MCF 10A (cell line): ENCODE results near the gene ARL14EPL. TPM values are rescaled to one million over a fixed set of nuclear protein-coding genes. Genes with fewer than 3 reads are reported as not detected.

Experiments
- Bru-seq: library from RNA; stranded (reverse); fragments of 400-500 nt; gene quantifications from one replicate; lab custom pipeline; 2021; lab: Mats Ljungman, UMichigan
- BruChase-seq, 2 experiments: library from RNA; stranded (reverse); fragments of 400-500 nt; gene quantifications; one replicate each; lab custom pipeline; 2021; lab: Mats Ljungman, UMichigan
- BruUV-seq: library from RNA; stranded (reverse); fragments of 400-500 nt; replicated peaks from 2 replicates; lab custom pipeline; 2021; lab: Mats Ljungman, UMichigan
- CTCF ChIA-PET: fragments of 300-600 bp; sonication (Branson Sonifier 250); formaldehyde crosslinking; extraction: SDS; loops from one replicate; lab custom pipeline; 2021; ENCODE audit warnings: antibody characterized with exemption, inconsistent platforms; lab: Yijun Ruan, JAX
- POLR2A ChIA-PET: fragments of 300-600, 350-650 bp; sonication (Branson Sonifier 250); formaldehyde crosslinking; extraction: SDS; loops from one replicate; lab custom pipeline; 2020; ENCODE audit warnings: antibody characterized with exemption, inconsistent platforms; lab: Yijun Ruan, JAX
- DNase-seq: peaks from one replicate; pipeline ENCODE4 v3.0.0-alpha.2; 2018; ENCODE audit not compliant: unreplicated experiment
- H3K27ac Mint-ChIP-seq: one replicate; pipeline ENCODE4 v1.8.0; 2022; ENCODE audit warnings: mild to moderate bottlenecking, low read depth, mixed read lengths; ENCODE audit not compliant: unreplicated experiment
- H3K27me3 Mint-ChIP-seq: one replicate; pipeline ENCODE4 v1.8.0; 2022; ENCODE audit warnings: mixed read lengths; ENCODE audit not compliant: insufficient read depth, unreplicated experiment
- H3K36me3 Mint-ChIP-seq: one replicate; pipeline ENCODE4 v1.8.0; 2022; ENCODE audit warnings: mild to moderate bottlenecking, moderate library complexity, mixed read lengths; ENCODE audit not compliant: insufficient read depth, unreplicated experiment
- H3K4me1 Mint-ChIP-seq: one replicate; pipeline ENCODE4 v1.8.0; 2022; ENCODE audit warnings: mixed read lengths; ENCODE audit not compliant: insufficient read depth, unreplicated experiment
- H3K4me3 Mint-ChIP-seq: one replicate; pipeline ENCODE4 v1.8.0; 2022; ENCODE audit warnings: mild to moderate bottlenecking, moderate library complexity, mixed read lengths; ENCODE audit not compliant: unreplicated experiment
- H3K9me3 Mint-ChIP-seq: one replicate; pipeline ENCODE4 v1.8.0; 2022; ENCODE audit warnings: mixed read lengths; ENCODE audit not compliant: unreplicated experiment
- intact Hi-C: fragments of 100-400 bp; cut with micrococcal nuclease; formaldehyde crosslinking; loops from 2 replicates; pipeline ENCODE4 v1.14.1; 2022
- long read RNA-seq: library from polyadenylated mRNA; stranded (forward); transcript quantifications from one replicate; pipeline ENCODE4 v2.0.0, GENCODE V29; 2022
- total RNA-seq: library from RNA; stranded (reverse); gene quantifications from 2 replicates; pipeline ENCODE4 v1.2.3, GENCODE V29; 2022
- TF ChIP-seq, protein P1 (sequence below): fragments of 200-600 bp; IDR thresholded peaks from one replicate; pipeline ENCODE4 v1.8.0; 2022; ENCODE audit warnings: antibody characterized with exemption, mild to moderate bottlenecking; ENCODE audit not compliant: unreplicated experiment

The ARL14EPL gene
- total RNA-seq (not detected in 2 replicates), Bru-seq, nascent RNA (percentile 11 among the genes with signal in this experiment), BruChase-seq, experiment 1, labeled RNA remaining after a 6-hour chase (percentile 28 among the genes with signal in this experiment), BruChase-seq, experiment 2, labeled RNA remaining after a 2-hour chase (percentile 31 among the genes with signal in this experiment)
- long read RNA-seq, result 0 reads

GRCh38 chr5:116032094-116032517 is at the start of gene ARL14EPL:
Gene ARL14EPL, plus strand, starts transcription at chr5:116032472. Its CDS starts 18,994 bp downstream, at chr5:116051466.
- intact Hi-C loops, result loop anchor here (1.0 to 10.0 kb wide), 3 partner anchors 144 to 398 kb away; no protein-coding TSS in a partner anchor
- Mint-ChIP-seq H3K9me3 (no peaks in the 10 kb centered on the region), H3K4me3 (no peak within 1 kb of the TSS), H3K4me1 (no peaks in the 10 kb centered on the region), H3K27ac (no peak within 1 kb of the TSS), H3K27me3 (no peaks in the 10 kb centered on the region), H3K36me3 (peaks cover 6% of the 10 kb centered on the region)
- BruUV-seq, result no TSS peak
- ChIA-PET CTCF (interaction anchor here (0.8 to 2.1 kb wide), 5 partner anchors 185 to 416 kb away, joined by 3 to 10 read pairs (median 5); no protein-coding TSS in a partner anchor), POLR2A (interaction anchor here (0.9 to 1.9 kb wide), 2 partner anchors 189 to 191 kb away, joined by 4 read pairs; partner anchors contain the start of gene ATG12)
- peak; percentile 88 for DNase-seq
- TF ChIP-seq, protein P1, sequence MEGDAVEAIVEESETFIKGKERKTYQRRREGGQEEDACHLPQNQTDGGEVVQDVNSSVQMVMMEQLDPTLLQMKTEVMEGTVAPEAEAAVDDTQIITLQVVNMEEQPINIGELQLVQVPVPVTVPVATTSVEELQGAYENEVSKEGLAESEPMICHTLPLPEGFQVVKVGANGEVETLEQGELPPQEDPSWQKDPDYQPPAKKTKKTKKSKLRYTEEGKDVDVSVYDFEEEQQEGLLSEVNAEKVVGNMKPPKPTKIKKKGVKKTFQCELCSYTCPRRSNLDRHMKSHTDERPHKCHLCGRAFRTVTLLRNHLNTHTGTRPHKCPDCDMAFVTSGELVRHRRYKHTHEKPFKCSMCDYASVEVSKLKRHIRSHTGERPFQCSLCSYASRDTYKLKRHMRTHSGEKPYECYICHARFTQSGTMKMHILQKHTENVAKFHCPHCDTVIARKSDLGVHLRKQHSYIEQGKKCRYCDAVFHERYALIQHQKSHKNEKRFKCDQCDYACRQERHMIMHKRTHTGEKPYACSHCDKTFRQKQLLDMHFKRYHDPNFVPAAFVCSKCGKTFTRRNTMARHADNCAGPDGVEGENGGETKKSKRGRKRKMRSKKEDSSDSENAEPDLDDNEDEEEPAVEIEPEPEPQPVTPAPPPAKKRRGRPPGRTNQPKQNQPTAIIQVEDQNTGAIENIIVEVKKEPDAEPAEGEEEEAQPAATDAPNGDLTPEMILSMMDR, result peak; percentile 15

GRCh38 chr5:115983519-115983918 is 48.8 kb upstream of the ARL14EPL start:
- intact Hi-C loops, result no loop called here
- no peaks in the 10 kb centered on the region for H3K36me3 Mint-ChIP-seq
- ChIA-PET POLR2A (no interaction called here), CTCF (interaction anchor here (0.6 kb wide), 1 partner anchor 11 kb away, joined by 4 read pairs; no protein-coding TSS in a partner anchor)
- no peaks in the 10 kb centered on the region for H3K27me3 Mint-ChIP-seq
- no TSS peak for BruUV-seq
- no peak overlapping the region for H3K4me3 Mint-ChIP-seq
- DNase-seq, result no peak
- TF ChIP-seq, protein P1, result no peak
- H3K4me1 Mint-ChIP-seq, result peaks cover 3% of the 10 kb centered on the region
- H3K27ac Mint-ChIP-seq, result no peak overlapping the region
- H3K9me3 Mint-ChIP-seq, result no peaks in the 10 kb centered on the region

DNA sequence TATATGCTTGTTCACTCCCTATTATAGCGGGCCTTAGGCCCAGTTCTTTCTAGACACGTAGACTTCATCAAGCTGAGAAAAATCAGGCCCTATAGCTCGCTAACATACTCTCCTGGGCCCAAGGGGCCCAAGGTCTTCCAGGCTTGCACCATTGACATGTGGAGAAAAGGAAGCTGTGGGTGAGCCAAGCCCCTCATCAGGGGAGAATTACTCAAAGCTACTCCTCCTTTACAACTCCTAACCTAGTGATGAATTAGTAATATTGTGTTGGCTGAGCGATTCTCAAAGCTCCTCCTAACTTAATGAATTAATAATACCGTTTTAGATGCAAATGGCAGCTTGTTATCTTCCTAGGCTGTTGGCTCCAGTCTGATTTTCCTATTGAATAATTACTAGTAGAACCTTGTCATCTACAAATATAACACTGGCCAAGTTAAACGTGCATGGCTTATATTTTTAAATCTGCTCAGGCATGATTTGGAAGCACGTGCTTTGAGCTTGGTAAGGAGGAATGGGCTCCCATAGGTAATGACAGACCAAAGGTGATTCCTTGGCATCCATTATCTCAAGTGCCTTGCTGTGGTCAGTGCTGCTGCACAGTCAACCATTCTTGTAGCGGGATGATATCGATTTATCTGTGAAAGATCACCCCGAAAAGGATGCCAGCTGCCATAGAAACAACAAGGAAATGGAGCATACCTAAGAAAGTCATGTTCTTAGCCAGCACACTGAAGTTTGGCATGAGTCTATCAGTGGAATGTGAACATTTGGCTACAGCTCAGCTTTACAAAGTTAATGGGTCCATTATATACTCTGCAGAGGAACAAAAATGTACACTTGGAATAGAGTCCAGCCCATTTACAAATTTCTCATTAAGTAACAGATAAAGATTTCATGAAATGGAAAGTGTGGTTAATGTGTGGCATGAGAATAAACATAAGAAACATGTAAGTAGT is 46.2 kb upstream of the ARL14EPL start:
- no TSS peak for BruUV-seq
- TF ChIP-seq, protein P1, result no peak
- DNase-seq, result no peak
- CTCF ChIA-PET, result no interaction called here
- intact Hi-C loops, result no loop called here
- no peaks in the 10 kb centered on the region for H3K36me3 Mint-ChIP-seq
- no peaks in the 10 kb centered on the region for H3K4me1 Mint-ChIP-seq
- no peak overlapping the region for H3K4me3 Mint-ChIP-seq
- no peak overlapping the region for H3K27ac Mint-ChIP-seq
- no peaks in the 10 kb centered on the region for H3K27me3 Mint-ChIP-seq
- H3K9me3 Mint-ChIP-seq, result no peaks in the 10 kb centered on the region
- POLR2A ChIA-PET, result no interaction called here

- no peaks in the 10 kb centered on the region for H3K4me1 Mint-ChIP-seq
Measured at GRCh38 chr5:115988002-115988401, 44.3 kb upstream of the ARL14EPL start.

More at GRCh38 chr5:115988002-115988401, 44.3 kb upstream of the ARL14EPL start:
- BruUV-seq, result no TSS peak
- H3K9me3 Mint-ChIP-seq, result no peaks in the 10 kb centered on the region
- DNase-seq, result no peak
- no peaks in the 10 kb centered on the region for H3K36me3 Mint-ChIP-seq
- TF ChIP-seq, protein P1, result no peak
- intact Hi-C loops, result no loop called here
- no peak overlapping the region for H3K27ac Mint-ChIP-seq
- ChIA-PET CTCF (interaction anchor here (0.9 kb wide), 1 partner anchor 345 kb away, joined by 7 read pairs; no protein-coding TSS in a partner anchor), POLR2A (no interaction called here)
- no peak overlapping the region for H3K4me3 Mint-ChIP-seq
- H3K27me3 Mint-ChIP-seq, result no peaks in the 10 kb centered on the region
